Measurements from ENCODE around the gene SCNN1B.

The SCNN1B gene

GRCh38 chr16:23321206-23321875 is 19.2 kb downstream of the SCNN1B start:
- no peak for DNase-seq

- no peak for DNase-seq
Observed at GRCh38 chr16:23323224-23324030, 21.3 kb downstream of the SCNN1B start.

- no peak for DNase-seq
Observed at GRCh38 chr16:23324727-23325126, 22.6 kb downstream of the SCNN1B start.

- no peak for DNase-seq
Observed at GRCh38 chr16:23327836-23328235, 25.7 kb downstream of the SCNN1B start.

GRCh38 chr16:23330161-23330560 is 28.1 kb downstream of the SCNN1B start:
- DNase-seq, result no peak

- no peak for DNase-seq
Observed at GRCh38 chr16:23330583-23331249, 28.6 kb downstream of the SCNN1B start.

GRCh38 chr16:23333034-23333579 is 31.0 kb downstream of the SCNN1B start:
- no peak for DNase-seq

- DNase-seq, result no peak
Observed at GRCh38 chr16:23333831-23334456, 31.8 kb downstream of the SCNN1B start.

- DNase-seq, result no peak
Observed at GRCh38 chr16:23334457-23334853, 32.4 kb downstream of the SCNN1B start.

- DNase-seq, result no peak
Observed at GRCh38 chr16:23334950-23335349, 32.8 kb downstream of the SCNN1B start.

- no peak for DNase-seq
Observed at GRCh38 chr16:23337836-23338550, 35.9 kb downstream of the SCNN1B start.

- no peak for DNase-seq
Observed at GRCh38 chr16:23339787-23340186, 37.7 kb downstream of the SCNN1B start.

- DNase-seq, result no peak
Observed at GRCh38 chr16:23342083-23342640, 40.1 kb downstream of the SCNN1B start.

- DNase-seq, result no peak
Observed at GRCh38 chr16:23343643-23344612, 41.8 kb downstream of the SCNN1B start.

- DNase-seq, result no peak
Observed at GRCh38 chr16:23345237-23345636, 43.1 kb downstream of the SCNN1B start.

- no peak for DNase-seq
Observed at GRCh38 chr16:23348579-23349469, 46.7 kb downstream of the SCNN1B start.

GRCh38 chr16:23351360-23351759 is 49.3 kb downstream of the SCNN1B start:
- DNase-seq, result no peak

GRCh38 chr16:23353440-23353839 is 51.3 kb downstream of the SCNN1B start:
- DNase-seq, result no peak

GRCh38 chr16:23354246-23354645 is 52.1 kb downstream of the SCNN1B start:
- no peak for DNase-seq
